H9 (cell line): ENCODE measurements around the gene RSAD1. TPM values are rescaled to one million over a fixed set of nuclear protein-coding genes. Genes with fewer than 3 reads are reported as not detected.

Experiments
- DNase-seq: peaks from one replicate; pipeline ENCODE4 v3.0.0-alpha.2; 2017
- H2AFZ ChIP-seq: one replicate; pipeline ENCODE4 v1.6.1; 2013; ENCODE audit warnings: mild to moderate bottlenecking, low read length, control low read depth, moderate library complexity
- H2AK5ac ChIP-seq: 2 replicates; pipeline ENCODE4 v1.6.1; 2013; ENCODE audit warnings: low read length, control low read depth, mixed read lengths; ENCODE audit not compliant: insufficient read length
- H2BK120ac ChIP-seq: one replicate; pipeline ENCODE4 v1.6.1; 2013; ENCODE audit warnings: low read depth, mild to moderate bottlenecking, low read length, control low read depth, inconsistent platforms; ENCODE audit not compliant: poor library complexity, severe bottlenecking
- H2BK12ac ChIP-seq: 2 replicates; pipeline ENCODE4 v1.6.1; 2013; ENCODE audit warnings: low read length, control low read depth, mixed read lengths, low read depth; ENCODE audit not compliant: insufficient read length
- H2BK15ac ChIP-seq: 2 replicates; pipeline ENCODE4 v1.6.1; 2013; ENCODE audit warnings: low read depth, low read length, control low read depth
- H2BK20ac ChIP-seq: one replicate; pipeline ENCODE4 v1.6.1; 2013; ENCODE audit warnings: low read depth, mild to moderate bottlenecking, low read length, control low read depth, inconsistent platforms; ENCODE audit not compliant: poor library complexity, severe bottlenecking
- H2BK5ac ChIP-seq: 2 replicates; pipeline ENCODE4 v1.6.1; 2013; ENCODE audit warnings: low read length, control low read depth, mixed read lengths; ENCODE audit not compliant: insufficient read length
- H3K14ac ChIP-seq: 2 replicates; pipeline ENCODE4 v1.6.1; 2013; ENCODE audit warnings: low read length, control low read depth; ENCODE audit not compliant: insufficient read depth
- H3K18ac ChIP-seq: 2 replicates; pipeline ENCODE4 v1.6.1; 2013; ENCODE audit warnings: low read depth, mild to moderate bottlenecking, mixed read lengths, low read length, control low read depth; ENCODE audit not compliant: insufficient read length
- H3K23ac ChIP-seq: 2 replicates; pipeline ENCODE4 v1.6.1; 2013; ENCODE audit warnings: low read length, control low read depth, mixed read lengths, low read depth; ENCODE audit not compliant: insufficient read length
- H3K23me2 ChIP-seq: 2 replicates; pipeline ENCODE4 v1.6.1; 2013; ENCODE audit warnings: low read depth, mild to moderate bottlenecking, mixed read lengths, low read length, control low read depth; ENCODE audit not compliant: insufficient read length, poor library complexity, severe bottlenecking
- H3K27ac ChIP-seq: 2 replicates; pipeline ENCODE4 v1.5.1; 2013; ENCODE audit warnings: low read length, control low read depth, mixed read lengths, low read depth; ENCODE audit not compliant: insufficient read length
- H3K27me3 ChIP-seq: 2 replicates; pipeline ENCODE4 v1.6.1; 2013; ENCODE audit warnings: low read length, control low read depth, inconsistent platforms; ENCODE audit not compliant: insufficient read depth
- H3K4ac ChIP-seq: 2 replicates; pipeline ENCODE4 v1.6.1; 2013; ENCODE audit warnings: low read depth, mild to moderate bottlenecking, control low read depth, inconsistent platforms, low read length, moderate library complexity
- H3K4me1 ChIP-seq: 2 replicates; pipeline ENCODE4 v1.6.1; 2013; ENCODE audit warnings: low read length, control low read depth, inconsistent platforms; ENCODE audit not compliant: insufficient read depth
- H3K4me2 ChIP-seq: 2 replicates; pipeline ENCODE4 v1.6.1; 2013; ENCODE audit warnings: low read length, control low read depth, mixed read lengths; ENCODE audit not compliant: insufficient read length, insufficient read depth
- H3K56ac ChIP-seq: 2 replicates; pipeline ENCODE4 v1.6.1; 2013; ENCODE audit warnings: low read depth, mild to moderate bottlenecking, mixed read lengths, low read length, control low read depth; ENCODE audit not compliant: insufficient read length
- H3K79me1 ChIP-seq: 2 replicates; pipeline ENCODE4 v1.6.1; 2013; ENCODE audit warnings: low read depth, mild to moderate bottlenecking, moderate library complexity, low read length, control low read depth, inconsistent platforms; ENCODE audit not compliant: insufficient read depth, poor library complexity, severe bottlenecking
- H3K79me2 ChIP-seq: 2 replicates; pipeline ENCODE4 v1.6.1; 2013; ENCODE audit warnings: low read length, control low read depth, inconsistent platforms; ENCODE audit not compliant: insufficient read depth
- H3K9ac ChIP-seq: 2 replicates; pipeline ENCODE4 v1.6.1; 2013; ENCODE audit warnings: low read length, control low read depth, mixed read lengths; ENCODE audit not compliant: insufficient read length; ENCODE audit errors: extremely low read depth
- H3K9me3 ChIP-seq: one replicate; pipeline ENCODE4 v1.6.1; 2013; ENCODE audit warnings: low read depth, low read length, inconsistent platforms; ENCODE audit not compliant: control insufficient read depth
- H3T11ph ChIP-seq: one replicate; pipeline ENCODE4 v1.6.1; 2013; ENCODE audit warnings: mild to moderate bottlenecking, low read length, control low read depth, inconsistent platforms
- H4K20me1 ChIP-seq: one replicate; pipeline ENCODE4 v1.6.1; 2013; ENCODE audit not compliant: control insufficient read depth, insufficient read length, insufficient read depth
- H4K5ac ChIP-seq: 2 replicates; pipeline ENCODE4 v1.6.1; 2013; ENCODE audit warnings: low read depth, mild to moderate bottlenecking, mixed read lengths, low read length, control low read depth; ENCODE audit not compliant: insufficient read length
- H4K8ac ChIP-seq: replicated peaks from 2 replicates; pipeline ENCODE4 v1.6.1; 2013; ENCODE audit warnings: low read length, control low read depth, mixed read lengths, low read depth; ENCODE audit not compliant: insufficient read length
- H4K91ac ChIP-seq: 2 replicates; pipeline ENCODE4 v1.6.1; 2013; ENCODE audit warnings: low read depth, mild to moderate bottlenecking, moderate library complexity, mixed read lengths, low read length, control low read depth; ENCODE audit not compliant: insufficient read length
- H3K27ac Mint-ChIP-seq, 3 experiments: 2 replicates in 2 of 3; 3 replicates in 1 of 3; pipeline ENCODE4 v1.8.0; 2020 to 2021; ENCODE audit warnings: mixed read lengths in 3 of 3, mild to moderate bottlenecking in 1 of 3, moderate library complexity in 1 of 3
- H3K27me3 Mint-ChIP-seq: 2 replicates; pipeline ENCODE4 v1.8.0; 2021; ENCODE audit warnings: low read depth, mild to moderate bottlenecking, moderate library complexity, mixed read lengths
- H3K36me3 Mint-ChIP-seq, 3 experiments: 2 replicates in 2 of 3; 3 replicates in 1 of 3; pipeline ENCODE4 v1.8.0; 2020 to 2021; ENCODE audit warnings: low read depth in 3 of 3, mixed read lengths in 3 of 3; ENCODE audit not compliant: insufficient read depth in 1 of 3
- H3K4me1 Mint-ChIP-seq, 2 experiments: 2 replicates each; pipeline ENCODE4 v1.8.0; 2020; ENCODE audit warnings: mixed read lengths in 2 of 2
- H3K4me3 Mint-ChIP-seq, 2 experiments: 2 replicates in 1 of 2; 3 replicates in 1 of 2; pipeline ENCODE4 v1.8.0; 2020 to 2021; ENCODE audit warnings: mild to moderate bottlenecking in 2 of 2, mixed read lengths in 2 of 2, moderate library complexity in 1 of 2
- H3K9me3 Mint-ChIP-seq, 2 experiments: 2 replicates in 1 of 2; 3 replicates in 1 of 2; pipeline ENCODE4 v1.8.0; 2020; ENCODE audit warnings: mild to moderate bottlenecking in 2 of 2, mixed read lengths in 2 of 2, moderate library complexity in 1 of 2
- CTCF ChIP-seq: fragments of 200-600 bp; sonication (generic); conservative IDR thresholded peaks from 3 replicates; pipeline ENCODE4 v1.8.0; 2021; ENCODE audit warnings: antibody characterized with exemption, mild to moderate bottlenecking
- WGBS: extraction: QIAGEN DNeasy Blood & Tissue Kit; methylation state at CpG from one replicate; pipeline ENCODE4 v1.1.7; 2013; ENCODE audit warnings: missing lambda C conversion rate, low lambda C conversion rate, mixed read lengths; ENCODE audit not compliant: insufficient read length; ENCODE audit errors: extremely low coverage; 5-methylcytosine and 5-hydroxymethylcytosine counted together
- total RNA-seq: library from RNA; stranded (reverse); gene quantifications from 2 replicates; pipeline ENCODE4 v1.2.1, GENCODE V29; 2021

The RSAD1 gene
- total RNA-seq, 1 experiment from 2014 or later, result 27.9 TPM

- Histone ChIP-seq H3K56ac (no peak overlapping the region), H3K9ac (no peak overlapping the region), H3K9me3 (no peaks in the 10 kb centered on the region), H3K27ac (no peak overlapping the region), H2BK5ac (no peak overlapping the region), H3K4me1 (no peaks in the 10 kb centered on the region; the same call in 1 of the 2 replicates), H2BK12ac (no peak overlapping the region), H3K14ac (no peak overlapping the region), H3T11ph (no peak overlapping the region), H2BK15ac (no peak overlapping the region), H3K4ac (no peak overlapping the region), H3K18ac (no peak overlapping the region), H4K5ac (no peak overlapping the region), H3K79me2 (no peaks in the 10 kb centered on the region), H4K20me1 (no peaks in the 10 kb centered on the region), H3K23me2 (peaks cover 6% of the 10 kb centered on the region), H3K23ac (no peak overlapping the region), H3K27me3 (no peaks in the 10 kb centered on the region), H3K4me2 (no peak overlapping the region), H2BK120ac (no peak overlapping the region), H4K8ac (no peak overlapping the region), H2AFZ (no peak overlapping the region), H3K79me1 (no peaks in the 10 kb centered on the region), H4K91ac (no peak overlapping the region), H2BK20ac (no peak overlapping the region), H2AK5ac (no peak overlapping the region)
- Mint-ChIP-seq H3K36me3 (no peaks in the 10 kb centered on the region), H3K27ac (no peak overlapping the region), H3K27me3 (no peaks in the 10 kb centered on the region), H3K9me3 (no peaks in the 10 kb centered on the region; a peak in 1 of 5 replicates), H3K4me3 (no peak overlapping the region), H3K4me1 (peaks cover 13 to 20% of the 10 kb centered on the region in 2 experiments)
- no peak for TF ChIP-seq CTCF
- no peak for DNase-seq
- WGBS, result no CpG with 5 or more reads among the region's 4 CpGs
These were observed 47.6 kb upstream of the RSAD1 start for GRCh38 chr17:50430821-50431618.
